Stimulated activated CD4-positive, alpha-beta T cell treated with anti-CD3 and anti-CD28 coated beads, TNF-alpha, amount 100 ng/mL, for 4 hours (primary cell): ENCODE data around the gene DMD.
"Not testable (repeated sequence)": the region's sequence is repeated elsewhere in the genome, so short reads cannot be mapped to it uniquely, and the experiment has no call there.

Experiments used
- DNase-seq, 3 experiments: peaks; one replicate each; pipeline ENCODE4 v3.0.0-alpha.2; 2020; ENCODE audit warnings: low read depth in 3 of 3

DMD gene

DNA sequence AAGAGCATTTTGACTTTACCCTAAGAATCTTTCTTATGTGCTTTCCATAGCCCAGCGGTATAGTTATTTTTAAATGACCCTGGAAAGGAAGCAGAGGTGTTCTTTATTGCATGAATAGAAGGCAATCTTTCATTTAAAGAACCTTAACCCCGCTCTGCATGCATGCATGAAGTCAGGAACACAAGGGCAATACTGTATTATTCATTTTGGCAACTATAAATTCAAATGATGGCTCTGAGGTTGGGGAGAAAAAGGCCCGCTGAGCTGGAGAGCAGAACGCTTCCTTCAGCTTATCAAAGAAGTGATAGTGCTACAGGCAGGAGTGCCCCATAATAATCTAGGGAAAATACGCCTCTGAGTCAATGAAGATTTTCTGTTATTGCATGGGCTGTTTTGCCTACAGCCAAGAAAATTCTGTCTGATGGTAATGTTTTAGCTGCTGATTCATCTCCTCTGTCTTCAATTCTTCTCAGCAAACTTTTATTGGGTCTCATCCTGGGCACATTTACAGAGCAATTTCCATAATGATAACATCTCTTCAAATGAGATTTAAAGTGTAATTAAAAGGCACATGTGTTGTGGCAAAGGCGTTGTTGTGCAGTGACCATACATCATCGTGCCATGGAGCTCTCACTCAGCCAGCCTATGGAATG, 1687.3 kb downstream of the DMD start:
- no peak for DNase-seq

DNA sequence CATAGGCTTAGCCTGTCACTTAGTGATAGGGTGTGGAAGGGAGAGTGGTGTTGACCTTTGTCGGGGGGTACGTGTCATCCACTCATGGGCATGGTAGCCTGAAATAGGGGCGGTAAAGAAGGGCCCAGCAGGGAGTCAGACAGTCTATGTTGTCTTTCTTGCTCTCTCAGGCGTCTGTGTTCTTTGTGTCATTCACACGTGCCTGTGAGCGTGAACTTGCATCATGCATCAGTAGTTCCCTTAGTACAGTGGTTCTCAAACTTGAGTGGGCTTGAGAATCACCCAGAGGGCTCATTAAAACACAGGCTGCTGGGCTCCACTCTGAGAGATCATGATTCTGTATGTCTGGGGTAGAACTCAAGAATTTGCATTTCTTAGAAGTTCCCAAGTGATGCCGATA, 1688.6 kb downstream of the DMD start:
- DNase-seq, result no peak

DNA sequence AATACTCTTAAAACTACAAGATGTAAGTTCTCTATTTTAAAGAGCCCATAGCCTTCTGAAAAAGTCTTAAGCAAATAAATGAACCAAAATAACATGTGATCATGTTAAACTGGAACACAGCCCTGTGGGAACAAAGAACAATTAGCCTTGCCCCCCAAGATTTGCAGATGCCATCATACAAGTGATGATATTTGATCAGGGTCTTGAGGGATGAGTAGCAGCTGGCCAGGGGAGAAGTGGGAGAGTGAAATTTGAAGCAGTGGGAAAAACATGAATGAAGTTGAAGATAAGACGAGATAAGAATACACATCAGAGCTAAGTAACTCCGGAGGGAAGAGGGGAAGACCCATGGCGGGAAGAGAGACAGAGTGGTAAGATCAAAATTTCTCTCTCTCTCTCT, 1689.4 kb downstream of the DMD start:
- DNase-seq, result no peak

DNA sequence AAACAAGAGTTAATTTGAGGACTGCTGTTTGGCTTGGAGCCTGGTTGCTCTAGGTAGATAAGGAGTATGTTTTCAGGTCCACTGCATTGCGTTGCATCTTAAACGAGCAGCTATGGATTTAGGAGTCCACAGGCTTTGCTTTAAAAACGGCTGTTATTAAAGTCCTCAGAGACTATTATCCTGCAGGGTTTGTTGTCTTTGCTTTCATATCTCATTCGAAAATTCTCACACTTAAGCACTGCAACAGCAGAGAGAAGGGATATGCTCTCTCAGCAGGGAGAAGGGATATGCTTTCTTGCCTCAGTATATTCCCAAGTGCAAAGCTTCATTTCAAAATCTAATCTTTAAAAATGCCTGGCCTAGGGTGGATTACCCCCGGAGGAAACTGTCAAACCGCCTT, 1694.8 kb downstream of the DMD start:
- no peak for DNase-seq

DNA sequence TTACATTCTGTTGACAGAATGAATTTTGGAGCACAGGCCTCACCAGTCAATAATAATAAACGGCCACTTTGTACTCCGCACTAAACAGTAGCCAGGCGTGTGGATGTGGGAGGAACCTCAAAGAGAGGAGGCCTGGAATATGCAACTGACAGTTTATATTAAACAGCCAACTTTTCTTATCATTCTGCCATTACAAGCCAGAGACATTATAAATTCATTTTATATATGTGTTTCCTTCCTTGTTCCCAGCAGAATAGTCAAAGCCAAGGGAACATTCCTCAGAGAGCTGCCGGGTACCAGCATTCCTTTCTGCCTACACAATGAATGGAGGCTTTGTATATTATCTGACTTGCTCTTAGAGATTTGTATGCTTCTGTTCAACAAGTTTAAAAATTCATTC, 1703.0 kb downstream of the DMD start:
- DNase-seq, result no peak

DNA sequence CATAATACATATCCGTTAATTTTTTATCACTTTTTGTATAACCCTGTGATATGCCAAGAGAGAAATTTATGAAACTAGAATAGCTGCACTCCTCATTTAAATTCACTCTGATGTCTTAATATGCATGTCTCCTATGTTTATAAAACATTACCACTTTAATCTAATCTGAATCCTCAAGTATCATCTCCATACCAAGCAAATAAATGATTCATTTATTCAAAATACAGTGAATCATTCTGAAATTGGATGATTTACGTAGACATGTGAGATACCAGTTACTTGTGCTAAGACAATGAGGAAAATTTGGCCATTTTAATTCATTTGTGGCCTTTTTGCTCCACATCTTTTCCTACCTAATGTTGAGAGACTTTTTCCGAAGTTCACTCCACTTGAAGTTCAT, 1704.4 kb downstream of the DMD start:
- no peak for DNase-seq

DNA sequence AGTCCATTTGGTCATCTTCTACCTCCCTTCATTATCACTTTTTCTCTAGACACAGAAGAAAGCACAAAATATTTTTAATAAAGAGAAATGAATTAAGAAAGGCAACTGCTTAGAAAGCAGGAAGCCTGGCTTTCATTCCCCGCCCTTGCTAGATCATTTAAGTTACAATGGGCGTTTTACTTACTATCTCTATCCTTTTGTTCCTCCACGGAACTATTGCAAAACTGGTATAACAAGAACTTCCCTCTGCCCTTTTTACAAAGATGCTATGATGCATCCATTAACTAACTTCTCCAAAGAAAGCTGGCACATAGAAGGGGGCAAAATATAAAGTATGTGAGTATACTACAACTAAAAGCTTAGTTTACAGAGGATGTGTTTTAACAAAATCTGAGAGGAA, 1705.0 kb downstream of the DMD start:
- no peak for DNase-seq

DNA sequence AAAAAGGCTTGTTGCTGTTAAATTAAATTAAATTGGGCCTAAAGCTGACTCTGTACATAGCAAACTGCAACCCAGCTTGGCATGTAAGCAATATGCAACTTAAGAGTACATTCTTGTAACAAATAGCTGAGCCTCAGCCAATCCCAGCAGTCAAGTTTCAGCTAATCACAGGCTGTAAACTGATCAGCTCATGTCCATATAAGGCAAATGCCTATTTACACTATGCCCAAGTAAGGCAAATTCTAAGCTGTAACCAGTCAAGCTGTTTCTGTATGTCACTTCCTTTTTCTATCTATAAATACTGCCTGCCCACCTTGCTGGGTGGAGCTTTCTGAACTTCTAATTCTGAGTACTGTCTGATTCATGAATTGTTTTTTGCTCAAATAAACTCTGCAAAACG, 1710.4 kb downstream of the DMD start:
- no peak for DNase-seq

DNA sequence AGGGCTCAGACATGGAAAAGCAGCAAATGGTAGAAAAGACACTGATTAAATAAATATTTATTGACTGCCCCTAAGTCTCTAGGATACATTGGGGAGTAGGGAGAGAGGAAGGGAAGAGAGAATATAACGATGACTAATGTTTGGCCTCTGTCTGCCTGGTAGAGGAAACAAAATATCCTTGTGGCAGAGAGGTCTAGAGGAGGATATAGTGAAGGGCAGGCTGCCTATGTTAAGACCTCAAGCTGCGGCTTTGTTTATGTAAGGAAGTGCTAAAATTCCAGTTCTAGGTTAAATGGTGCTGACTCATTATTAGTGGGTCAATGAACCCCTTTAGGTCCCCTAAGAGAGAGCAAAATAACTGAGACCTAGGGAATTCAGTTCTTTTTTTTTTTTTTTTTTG, 1712.2 kb downstream of the DMD start:
- DNase-seq, result no peak

DNA sequence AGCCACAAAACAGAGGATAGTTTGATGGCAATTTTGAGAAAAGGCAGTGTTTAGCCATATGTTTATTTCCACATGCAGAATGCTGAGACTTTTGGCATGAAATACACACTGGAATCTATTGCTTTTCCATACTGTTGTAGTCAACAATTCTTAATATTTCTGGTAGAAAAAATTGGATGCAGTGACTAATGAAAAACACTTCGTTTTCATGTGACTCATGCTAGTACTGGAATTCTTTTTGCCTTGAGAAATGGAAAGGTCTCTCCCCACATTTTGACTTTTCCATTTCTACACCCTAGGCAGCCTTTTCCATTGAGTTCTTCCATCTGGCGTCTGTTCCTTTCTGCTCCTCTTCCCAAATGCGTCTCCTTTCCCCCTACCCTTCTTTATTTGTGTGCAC, 1714.3 kb downstream of the DMD start:
- DNase-seq, result no peak

DNA sequence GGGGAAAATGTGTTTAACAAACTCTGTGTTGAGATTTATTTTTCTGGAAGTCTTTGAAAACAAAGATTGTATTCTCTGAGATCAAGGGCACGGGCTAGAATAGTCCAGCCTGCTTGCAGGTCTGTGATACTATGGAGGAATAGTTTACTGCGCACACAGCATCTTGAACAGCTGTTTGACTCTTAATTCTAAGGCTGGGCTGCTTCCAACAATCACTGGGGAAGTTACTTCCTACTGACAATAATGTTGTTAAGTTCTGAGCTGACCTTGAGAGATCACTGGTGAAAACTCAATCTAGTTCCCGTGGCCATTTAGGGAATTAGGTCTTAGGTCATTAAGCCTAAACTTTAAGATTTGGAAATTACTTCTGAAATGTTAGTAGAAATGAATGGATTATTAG, 1723.4 kb downstream of the DMD start:
- DNase-seq, result no peak

DNA sequence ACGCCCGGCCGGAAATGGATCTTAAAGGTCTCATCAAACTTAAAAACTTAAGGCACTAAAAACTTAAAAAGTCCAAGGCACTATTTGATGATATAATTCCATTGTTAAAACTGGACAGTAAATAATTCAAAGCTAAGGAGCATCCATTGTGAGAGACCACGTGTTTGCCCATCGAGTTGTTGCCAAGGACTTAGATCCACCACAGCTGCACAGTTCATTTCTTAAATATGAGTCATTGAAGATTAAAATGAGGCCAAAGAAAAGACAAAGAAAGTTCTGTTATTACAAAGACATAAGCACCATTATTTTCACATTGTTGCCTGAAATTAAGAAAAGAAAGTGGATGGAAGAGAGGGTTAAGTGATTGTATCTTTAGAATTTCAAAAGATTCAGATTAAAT, 1728.0 kb downstream of the DMD start:
- DNase-seq, result no peak

DNA sequence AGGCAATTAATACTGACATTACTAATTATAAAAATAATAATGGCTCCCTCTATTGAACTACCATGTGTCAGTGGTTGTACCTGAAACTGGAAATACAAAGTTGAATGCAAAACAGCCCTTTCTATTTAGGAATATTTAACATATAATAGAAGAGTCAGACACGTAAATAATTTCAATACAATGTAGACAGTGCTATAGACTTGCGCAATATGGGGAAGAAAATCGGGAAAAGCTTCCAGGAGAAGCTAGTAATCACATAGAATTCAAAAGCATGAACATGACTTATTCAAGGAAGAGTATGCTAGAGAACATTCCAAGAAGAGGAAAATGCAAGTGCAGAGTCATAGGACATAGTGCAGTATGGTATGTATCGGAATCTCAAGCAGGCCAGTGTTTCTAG, 1730.7 kb downstream of the DMD start:
- no peak for DNase-seq

DNA sequence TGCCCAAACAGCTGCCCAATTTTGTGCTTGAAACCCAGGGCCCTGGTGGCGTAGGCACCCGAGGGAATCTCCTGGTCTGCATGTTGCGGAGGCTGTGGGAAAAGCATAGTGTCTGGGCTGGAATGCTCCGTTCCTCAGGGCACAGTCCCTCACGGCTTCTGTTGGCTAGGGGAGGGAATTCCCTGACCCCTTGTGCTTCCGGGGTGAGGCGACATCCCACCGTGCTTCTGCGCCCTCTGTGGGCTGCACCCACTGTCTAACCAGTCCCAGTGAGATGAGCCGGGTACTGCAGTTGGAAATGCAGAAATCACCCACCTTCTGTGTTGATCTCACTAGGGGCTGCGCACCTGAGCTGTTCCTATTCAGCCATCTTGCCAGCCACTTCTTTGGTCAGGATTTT, 1740.1 kb downstream of the DMD start:
- DNase-seq, result no peak

DNA sequence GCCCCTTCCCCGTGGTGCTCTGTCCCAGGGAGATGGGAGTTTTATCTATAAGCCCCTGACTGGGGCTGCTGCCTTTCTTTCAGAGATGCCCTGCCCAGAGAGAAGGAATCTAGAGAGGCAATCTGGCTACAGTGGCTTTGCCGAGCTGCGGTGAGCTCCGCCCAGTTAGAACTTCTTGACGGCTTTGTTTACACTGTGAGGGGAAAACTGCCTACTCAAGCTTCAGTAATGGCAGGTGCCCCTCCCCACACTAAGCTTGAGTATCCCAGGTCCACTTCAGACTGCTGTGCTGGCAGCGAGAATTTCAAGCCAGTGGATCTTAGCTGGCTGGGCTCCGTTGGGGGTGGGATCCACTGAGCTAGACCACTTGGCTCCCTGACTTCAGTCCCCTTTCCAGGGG, 1740.6 kb downstream of the DMD start:
- not testable (repeated sequence) for DNase-seq

DNA sequence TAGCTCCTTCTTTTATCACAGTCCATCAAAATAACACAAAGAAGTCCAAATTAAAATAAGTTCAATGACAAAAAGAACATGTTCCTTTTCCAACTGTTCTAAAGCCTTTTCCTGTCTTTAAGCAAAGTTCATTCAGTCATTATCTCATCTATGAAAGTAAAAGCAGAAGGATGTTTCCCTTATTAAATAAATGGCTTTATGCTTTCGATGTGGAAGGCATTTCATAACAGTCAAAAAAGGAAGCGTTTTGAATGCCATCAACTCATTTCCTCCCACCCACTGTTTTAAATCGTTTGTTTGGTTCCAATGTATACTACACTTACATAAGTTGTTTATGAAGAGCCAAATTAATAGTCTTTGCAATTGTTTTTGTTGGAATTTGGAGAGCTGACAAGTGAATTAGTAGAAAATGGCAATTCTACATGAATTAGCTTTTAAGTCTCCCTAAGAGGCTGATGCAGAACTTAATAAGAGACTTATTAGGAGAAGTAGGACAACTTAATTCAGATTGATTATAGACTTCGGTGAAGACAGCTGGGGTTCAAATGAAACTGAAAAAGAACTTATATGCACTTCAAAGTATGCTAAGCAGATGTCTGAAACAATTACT, 1746.9 kb downstream of the DMD start:
- DNase-seq, result no peak

DNA sequence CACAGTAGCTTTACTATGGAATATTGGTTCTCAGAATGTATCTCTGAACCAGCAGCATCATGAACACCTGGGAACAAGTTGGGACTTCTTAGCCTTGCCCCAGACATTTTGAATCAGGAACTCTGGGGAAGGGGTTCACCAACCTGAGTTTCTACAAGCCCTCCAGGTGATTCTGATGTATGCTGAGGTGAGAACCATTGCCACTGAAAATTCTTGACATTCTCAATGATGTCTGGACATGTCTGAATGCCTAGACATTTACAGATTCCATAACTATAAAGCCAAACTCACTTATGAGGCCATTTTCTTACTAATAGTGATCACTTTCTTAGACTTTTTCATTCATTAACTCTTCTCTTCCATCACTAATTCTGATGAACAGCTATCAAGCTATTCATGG, 1750.1 kb downstream of the DMD start:
- DNase-seq, result no peak

DNA sequence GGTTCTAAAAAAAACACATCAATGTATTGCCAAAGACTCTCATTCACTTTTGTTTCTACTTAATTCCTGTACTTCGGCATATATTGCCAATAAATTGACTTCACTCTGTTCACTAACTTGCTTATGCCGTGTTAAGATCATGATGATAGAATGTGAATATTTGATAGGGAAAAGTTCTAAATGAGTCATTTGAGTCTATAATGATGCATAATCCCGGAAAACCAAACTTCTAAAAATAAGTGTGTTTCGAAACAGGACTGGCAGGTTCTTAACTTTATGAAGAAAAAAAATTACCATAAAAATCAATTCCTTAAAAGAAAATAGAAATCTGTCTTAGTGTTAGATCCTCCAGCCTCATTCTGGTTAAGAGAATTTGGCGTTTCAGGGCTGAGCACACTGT, 1752.0 kb downstream of the DMD start:
- no peak for DNase-seq

DNA sequence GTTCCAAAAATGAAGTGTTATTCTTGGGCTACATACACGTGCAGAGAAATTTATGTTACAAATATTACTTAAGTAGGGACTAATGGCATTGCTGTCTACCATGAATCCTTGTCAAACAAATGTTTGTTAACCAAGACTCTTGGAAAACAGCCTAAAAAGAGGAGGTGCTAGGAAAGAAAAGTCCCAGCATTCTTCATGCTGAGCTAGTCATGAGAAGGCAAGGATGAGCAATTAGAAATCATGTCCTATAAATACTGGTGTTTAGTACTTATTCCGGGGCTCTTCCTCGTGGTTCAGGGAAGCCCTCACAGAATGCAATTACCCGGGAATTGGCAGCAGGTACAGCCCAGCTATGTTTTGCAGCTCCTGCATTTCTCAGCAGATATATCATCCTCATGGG, 1761.4 kb downstream of the DMD start:
- no peak for DNase-seq

DNA sequence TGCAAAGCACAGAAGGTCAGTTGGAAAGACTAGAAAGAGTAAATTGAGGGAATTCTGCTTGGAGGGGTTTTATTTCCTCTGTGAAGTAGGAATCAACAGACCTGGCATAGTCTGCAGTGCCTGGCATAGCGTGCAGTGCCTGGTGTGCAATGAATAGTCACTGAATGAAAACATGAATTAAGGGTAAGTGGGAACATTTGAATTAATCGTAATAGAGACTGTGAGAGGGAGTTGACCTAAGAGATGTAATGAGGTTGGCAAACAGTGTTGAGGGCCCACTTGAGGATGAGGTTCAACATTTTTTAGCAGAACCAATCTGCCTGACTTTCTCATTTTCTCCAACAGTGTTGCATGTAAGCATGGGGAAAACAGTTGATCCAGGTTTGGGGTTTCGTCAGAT, 1762.3 kb downstream of the DMD start:
- DNase-seq, result no peak

DNA sequence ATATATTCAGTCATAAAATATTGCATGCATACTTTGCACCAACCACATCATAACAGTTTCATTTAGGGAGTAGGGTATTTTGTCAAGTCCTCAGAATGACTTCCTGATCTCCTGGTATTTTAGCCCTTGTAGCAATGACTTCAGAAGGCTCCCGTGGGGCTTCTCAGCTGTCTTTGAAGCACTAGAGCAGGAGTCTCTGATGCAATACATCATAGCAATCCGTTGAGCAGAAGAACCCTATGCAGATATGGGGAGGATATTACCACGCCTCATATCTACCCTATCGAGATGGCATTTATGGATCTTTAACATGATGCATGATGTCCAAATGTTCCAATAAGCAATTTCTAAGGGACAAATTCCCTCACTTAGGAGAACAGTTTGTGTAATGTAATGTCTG, 1765.8 kb downstream of the DMD start:
- no peak for DNase-seq

DNA sequence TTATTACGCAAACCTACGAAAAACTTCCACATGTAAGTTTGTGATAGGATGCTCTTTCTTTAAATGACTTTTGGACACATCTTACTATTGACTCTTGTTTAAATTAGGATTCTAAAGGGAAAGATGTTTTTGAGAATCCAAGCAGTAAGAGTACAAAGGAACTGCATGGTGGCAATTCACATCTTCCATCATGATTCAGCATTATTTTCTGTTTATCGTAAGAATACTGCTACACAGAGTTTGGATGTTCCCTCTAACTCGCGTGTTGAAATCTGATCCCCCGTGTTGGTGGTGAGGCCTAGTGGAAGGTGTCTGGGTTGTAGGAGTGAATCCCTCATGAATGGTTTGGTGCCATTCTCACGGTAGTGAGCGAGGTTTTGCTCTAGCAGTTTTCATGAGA, 1767.7 kb downstream of the DMD start:
- DNase-seq, result no peak

DNA sequence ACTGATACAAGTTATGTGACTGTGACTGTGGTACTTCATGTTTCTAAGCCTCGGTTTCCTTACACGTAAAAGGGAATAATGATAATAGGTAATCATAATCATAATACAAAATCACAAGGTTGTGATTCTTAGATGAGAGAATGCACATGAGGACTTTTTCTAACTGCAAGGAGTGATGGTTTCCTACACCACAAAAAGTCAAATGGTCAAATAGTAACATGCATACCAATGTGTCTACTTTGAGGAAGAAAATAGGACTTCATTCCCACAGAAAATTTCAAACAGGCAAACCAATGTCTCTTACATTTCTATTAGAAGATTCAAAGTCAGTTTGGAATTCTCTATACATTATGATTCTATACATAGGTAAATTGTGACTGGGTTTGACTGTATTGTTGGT, 1770.8 kb downstream of the DMD start:
- DNase-seq, result no peak

DNA sequence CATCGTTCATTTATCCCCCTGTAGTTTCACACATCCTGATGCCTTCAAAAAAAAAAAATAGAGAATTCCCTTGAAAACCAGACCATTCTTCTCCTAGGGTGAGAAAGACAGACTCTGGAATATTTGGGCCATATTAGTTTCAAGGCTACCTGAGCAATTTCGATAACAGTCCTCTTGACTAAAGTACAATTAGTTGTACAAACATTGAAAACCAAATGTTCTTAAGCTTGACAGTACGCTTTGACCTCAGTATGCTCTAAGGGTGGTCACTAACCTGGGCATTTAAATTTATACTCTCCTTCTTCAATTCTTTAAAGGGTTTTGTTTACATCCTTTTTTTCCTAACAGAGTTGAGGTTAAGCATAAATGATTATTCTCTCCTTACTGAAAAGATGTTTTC, 1774.9 kb downstream of the DMD start:
- no peak for DNase-seq
